ENCODE data around the gene WFS1.

The WFS1 gene

GRCh38 chr4:6258026-6258360 lies 11.7 kb upstream of the WFS1 start:
- DNase-seq (ENCODE audit: low read depth in 2 of 3, low spot score in 1 of 3), result no peak

DNA sequence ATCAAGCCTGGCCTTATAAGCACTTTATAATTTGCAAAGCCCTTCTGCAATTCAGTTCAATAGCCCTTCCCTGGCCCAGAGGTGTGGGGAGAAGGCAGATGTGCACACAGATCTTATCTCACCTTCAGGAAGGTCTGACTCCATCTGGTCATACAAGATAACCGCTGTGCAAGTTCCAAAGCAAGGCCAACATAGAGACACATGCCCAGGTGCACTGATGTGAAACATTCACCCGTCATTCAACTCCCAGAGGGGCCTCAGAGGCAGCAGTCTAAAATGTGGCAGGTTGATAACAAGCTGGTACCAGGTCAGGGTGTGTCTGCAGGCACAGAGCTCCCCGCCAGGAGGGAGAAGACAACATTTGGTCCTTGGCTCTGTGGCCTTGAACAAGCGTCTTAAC lies 10.9 kb upstream of the WFS1 start:
- DNase-seq (ENCODE audit: low read depth in 2 of 3, low spot score in 1 of 3), result no peak

- no peak for DNase-seq (ENCODE audit: low read depth in 2 of 3, low spot score in 1 of 3)
These were observed 9.8 kb upstream of the WFS1 start for GRCh38 chr4:6259886-6260285.

DNA sequence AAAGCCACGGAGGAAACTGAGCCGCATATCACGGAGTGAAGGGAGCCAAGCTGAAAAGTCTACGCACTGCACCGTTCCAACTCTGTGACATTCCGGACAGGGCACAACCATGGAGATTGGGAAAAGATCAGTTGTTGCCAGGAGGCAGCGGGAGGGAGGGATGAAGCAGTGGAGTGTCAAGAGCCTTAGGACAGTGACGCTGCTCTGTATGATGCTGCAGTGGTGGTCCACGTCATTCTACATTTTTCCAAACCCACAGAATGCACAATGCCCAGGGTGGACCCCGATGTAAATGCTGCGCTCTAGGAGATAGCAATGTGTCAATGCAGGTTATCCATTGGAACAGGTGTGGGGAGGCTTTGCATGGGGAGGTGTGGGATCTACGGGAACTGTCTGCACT lies 7.5 kb upstream of the WFS1 start:
- no peak for DNase-seq (ENCODE audit: low read depth in 2 of 3, low spot score in 1 of 3)

DNA sequence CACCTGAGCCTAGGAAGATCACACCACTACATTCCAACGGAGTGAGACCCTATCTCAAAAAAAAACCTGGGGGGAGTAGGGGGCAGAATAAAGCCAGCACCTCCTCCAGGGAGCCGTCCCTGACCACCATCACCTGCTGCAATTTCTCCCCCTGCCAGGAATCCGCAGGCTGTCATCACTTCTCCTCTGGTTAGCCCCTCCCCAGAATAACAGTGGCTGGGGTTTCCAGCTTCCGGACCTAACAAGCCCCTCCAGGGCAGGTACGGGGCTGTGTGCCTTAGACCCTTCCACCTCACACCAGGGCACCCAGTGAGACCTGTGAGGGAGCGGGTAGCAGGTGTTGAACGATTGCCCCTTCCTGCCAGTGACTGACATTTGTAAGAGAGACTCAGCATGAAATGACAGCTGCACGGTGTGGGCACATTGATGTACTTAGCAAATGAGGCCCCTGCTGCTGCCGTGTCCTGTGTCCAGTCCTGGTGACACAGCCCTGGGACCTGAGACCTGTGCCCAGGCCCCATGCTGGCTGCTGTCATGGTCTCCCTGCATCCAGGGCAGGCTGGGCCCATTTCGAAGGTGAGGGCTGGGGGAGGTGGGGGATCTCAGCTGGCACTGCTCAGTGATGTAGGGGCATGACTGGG lies 6.7 kb upstream of the WFS1 start:
- DNase-seq (ENCODE audit: low read depth in 2 of 3, low spot score in 1 of 3), result no peak

- no peak for DNase-seq (ENCODE audit: low read depth in 2 of 3, low spot score in 1 of 3)
These were observed 6.0 kb upstream of the WFS1 start for GRCh38 chr4:6263526-6264224.

- no peak for DNase-seq (ENCODE audit: low read depth in 2 of 3, low spot score in 1 of 3)
These were observed 5.5 kb upstream of the WFS1 start for GRCh38 chr4:6264225-6264540.

DNA sequence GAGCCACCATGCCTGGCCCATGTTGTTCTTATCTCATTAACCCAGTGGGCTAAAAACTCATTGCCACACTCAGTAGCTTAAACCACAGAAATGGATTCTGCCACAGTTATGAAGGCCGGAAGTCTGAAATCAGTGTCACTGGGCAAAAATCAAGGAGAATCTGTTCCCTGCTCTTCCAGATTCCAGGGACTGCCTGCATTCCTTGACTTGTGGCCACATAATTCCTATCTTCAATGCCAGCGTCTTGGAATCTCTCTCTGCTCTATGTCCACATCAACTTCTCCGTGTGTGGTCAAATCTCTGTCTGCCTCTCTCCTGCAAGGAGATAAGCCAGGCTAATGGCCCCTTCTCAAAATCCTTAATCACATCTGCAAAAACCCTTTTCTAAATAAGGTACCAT lies 4.1 kb upstream of the WFS1 start:
- DNase-seq (ENCODE audit: low read depth in 2 of 3, low spot score in 1 of 3), result no peak

- DNase-seq (ENCODE audit: low read depth in 2 of 3, low spot score in 1 of 3), result no peak
These were observed 2.1 kb upstream of the WFS1 start for GRCh38 chr4:6267573-6267972.

- DNase-seq (ENCODE audit: low read depth in 2 of 3, low spot score in 1 of 3), result peak in 1 of 3 donors; percentile 8
These were observed 717 bp upstream of the WFS1 start for GRCh38 chr4:6268650-6269615.

DNA sequence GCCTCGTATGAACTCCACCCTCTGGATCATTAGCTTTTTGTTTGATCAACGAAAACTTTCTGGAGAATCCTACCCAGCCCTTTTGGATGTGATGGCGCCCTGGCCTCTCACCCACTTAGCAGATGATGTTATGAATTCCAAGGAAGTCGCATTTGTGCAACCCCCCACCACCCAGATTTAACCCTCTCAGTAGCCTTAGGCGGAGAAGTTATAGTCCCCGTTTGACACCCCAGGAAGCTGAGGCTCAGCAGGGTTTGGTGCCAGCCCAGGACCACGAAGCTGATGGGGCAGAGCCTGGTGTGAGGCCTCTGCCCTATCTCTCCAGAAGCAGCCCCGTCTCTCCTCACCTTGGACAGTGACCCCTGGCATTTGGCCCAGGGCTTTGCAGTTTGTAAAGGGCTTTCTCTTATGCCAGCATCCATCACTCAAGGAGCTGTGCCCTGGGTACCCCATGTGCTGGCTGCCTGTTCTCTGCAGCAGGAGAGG lies 1.0 kb downstream of the WFS1 start:
- DNase-seq (ENCODE audit: low read depth in 2 of 3, low spot score in 1 of 3), result no peak

DNA sequence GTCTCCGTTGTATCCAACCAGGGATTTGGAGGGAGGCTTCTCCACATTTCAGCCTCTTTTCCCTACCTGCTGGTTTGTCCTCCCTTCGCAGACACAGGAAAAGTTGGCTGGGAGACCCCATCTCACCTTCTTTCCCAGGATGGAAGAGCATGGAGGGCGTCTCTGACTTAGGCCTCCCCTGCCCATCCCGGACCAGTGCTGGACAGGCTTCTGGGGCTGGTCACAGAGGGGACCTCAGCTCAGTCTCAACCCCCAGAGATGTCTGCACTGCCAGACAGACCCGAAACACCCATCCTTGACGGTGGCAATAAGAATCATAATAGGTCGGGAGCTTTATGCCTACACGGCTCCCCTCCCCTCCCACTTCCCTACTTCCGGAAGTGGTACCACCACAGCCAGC lies 1.6 kb downstream of the WFS1 start:
- no peak for DNase-seq (ENCODE audit: low read depth in 2 of 3, low spot score in 1 of 3)

GRCh38 chr4:6271701-6272465 lies 2.2 kb downstream of the WFS1 start:
- no peak for DNase-seq (ENCODE audit: low read depth in 2 of 3, low spot score in 1 of 3)

DNA sequence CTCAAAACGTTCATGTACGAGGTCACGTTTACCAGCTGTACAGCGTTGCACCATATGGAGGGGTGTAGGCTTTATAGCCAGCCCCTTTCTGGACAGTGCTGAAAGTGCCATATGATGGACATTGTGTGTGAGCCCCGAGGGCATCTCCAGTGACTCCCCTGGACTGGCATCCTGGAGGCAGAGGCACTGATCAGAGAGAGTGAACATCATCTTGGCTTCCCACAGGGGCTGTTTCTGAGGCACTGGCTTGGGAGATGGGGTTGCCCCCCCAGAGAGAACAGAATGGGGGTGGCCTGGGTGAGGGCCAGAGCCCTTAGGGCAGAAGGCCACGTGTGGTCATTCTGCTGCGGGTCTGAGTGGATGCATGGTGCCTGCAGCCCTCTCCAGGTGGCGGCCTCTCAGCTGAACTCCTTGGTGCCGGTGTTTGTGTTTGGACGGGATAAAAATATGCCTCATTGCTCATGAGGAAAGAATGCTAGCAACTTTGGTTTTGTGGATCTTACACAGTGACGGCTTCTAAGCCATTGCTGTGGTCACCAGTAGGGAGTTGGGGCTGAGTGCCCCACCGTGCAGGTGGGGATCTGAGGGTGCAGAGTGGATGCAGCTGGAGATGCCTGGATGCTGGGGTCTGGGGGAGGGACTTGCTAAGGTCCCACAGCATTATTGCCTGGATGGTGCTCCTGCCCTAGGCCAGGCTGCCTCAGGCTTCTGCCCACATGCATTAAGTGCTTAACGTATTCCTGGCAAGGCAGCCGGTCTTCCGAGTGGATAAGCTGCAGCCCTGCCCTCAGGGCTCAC lies 3.4 kb downstream of the WFS1 start:
- DNase-seq (ENCODE audit: low read depth in 2 of 3, low spot score in 1 of 3), result no peak

- DNase-seq (ENCODE audit: low read depth in 2 of 3, low spot score in 1 of 3), result no peak
These were observed 4.0 kb downstream of the WFS1 start for GRCh38 chr4:6273661-6273990.

DNA sequence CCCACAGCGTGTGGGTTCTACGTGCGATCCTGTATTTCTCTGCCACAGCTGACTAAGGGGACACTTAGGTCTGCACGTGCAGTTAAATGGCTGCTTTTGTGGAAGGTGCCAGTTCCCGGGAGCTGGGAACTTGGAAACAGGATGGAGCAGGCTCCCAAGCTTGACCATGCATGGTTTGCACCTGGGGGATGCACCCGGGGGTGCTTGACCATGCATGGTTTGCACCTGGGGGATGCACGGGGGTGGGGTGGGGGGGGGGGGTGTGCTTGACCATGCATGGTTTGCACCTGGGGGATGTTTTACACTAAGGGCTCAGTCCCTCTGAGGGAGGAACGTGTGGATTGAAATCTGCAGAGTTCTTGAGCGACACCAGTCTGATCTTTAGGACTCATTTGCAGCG lies 5.7 kb downstream of the WFS1 start:
- DNase-seq (ENCODE audit: low read depth in 2 of 3, low spot score in 1 of 3), result no peak

DNA sequence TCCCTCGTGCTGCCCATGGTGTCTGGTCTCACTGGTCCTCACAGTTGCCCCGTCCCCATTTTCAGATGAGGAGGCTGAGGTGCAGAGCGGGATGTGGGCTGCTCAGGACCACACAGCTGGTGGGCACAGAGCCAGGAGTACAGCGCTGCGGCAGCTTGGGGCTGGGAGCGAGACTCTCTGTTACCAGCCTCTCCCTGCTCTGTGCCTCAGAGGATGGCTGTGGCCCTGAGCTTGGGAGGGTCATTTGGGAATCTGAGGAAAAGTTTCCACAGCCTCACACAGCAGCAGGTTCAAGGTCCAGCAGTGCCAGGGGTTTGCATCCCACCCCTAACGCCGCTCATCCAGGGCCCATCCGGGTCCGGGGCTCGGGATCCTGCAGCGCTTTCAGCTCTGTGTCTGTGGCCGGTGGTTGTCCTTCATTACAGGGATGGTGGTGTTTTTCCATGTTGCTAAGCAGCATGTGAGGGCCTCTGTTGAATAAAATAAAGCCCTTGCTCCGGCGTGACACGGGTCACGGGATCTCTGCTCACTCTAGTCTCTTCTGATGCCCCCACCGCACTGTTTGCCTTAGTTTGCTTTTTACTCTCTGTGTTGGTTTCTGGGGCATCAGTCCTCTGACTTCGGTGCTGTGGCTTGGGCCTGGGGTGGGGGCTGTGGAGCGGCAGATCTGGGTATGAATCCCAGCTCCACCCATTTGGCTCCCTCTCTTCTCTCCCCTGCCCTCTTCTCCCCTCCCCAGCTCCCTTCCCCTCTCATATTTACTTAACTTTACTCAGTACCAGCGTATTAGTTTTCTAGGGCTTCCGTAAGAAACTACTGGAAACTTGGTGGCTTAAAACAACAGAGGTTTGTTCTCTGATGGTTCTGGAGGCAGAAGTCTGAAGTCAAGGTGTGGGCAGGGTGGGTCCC lies 6.5 kb downstream of the WFS1 start:
- no peak for DNase-seq (ENCODE audit: low read depth in 2 of 3, low spot score in 1 of 3)

DNA sequence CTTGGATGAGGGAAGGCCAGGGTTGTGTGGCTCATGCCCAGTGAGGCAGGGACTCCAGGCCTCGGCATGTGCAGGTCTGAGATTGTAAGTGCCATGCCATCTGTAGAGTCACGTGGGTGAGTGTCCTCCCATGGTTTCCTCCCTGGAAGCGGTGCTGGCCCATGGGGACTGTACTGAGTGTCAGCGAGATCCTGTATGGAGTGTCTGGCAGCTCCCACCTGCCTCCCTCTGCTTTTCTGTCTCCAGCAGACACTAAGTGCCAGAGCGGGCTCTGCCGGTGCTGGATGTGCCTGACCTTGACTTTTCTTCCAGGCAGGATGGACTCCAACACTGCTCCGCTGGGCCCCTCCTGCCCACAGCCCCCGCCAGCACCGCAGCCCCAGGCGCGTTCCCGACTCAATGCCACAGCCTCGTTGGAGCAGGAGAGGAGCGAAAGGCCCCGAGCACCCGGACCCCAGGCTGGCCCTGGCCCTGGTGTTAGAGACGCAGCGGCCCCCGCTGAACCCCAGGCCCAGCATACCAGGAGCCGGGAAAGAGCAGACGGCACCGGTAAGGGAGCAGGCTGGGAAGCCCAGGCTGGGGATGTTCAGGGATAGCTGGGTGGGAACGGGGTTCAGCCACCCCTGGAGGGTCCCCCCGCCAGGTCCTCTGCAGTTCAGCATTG lies 7.6 kb downstream of the WFS1 start:
- DNase-seq (ENCODE audit: low read depth in 2 of 3, low spot score in 1 of 3), result no peak

Data from stimulated activated CD4-positive, alpha-beta T cell treated with anti-CD3 and anti-CD28 coated beads, Interleukin-12 subunit alpha, Interleukin-12 subunit beta, amount 100 ng/mL, for 48 hours (primary cell).